GF-D8 (cell line): ENCODE measurements around the gene OXSR1.
"Not testable (repeated sequence)": the region's sequence is repeated elsewhere in the genome, so short reads cannot be mapped to it uniquely, and the experiment has no call there.

ENCODE experiments used
- DNase-seq: peaks from one replicate; lab custom pipeline; 2025; lab: John Stamatoyannopoulos, UW

OXSR1 gene

DNA sequence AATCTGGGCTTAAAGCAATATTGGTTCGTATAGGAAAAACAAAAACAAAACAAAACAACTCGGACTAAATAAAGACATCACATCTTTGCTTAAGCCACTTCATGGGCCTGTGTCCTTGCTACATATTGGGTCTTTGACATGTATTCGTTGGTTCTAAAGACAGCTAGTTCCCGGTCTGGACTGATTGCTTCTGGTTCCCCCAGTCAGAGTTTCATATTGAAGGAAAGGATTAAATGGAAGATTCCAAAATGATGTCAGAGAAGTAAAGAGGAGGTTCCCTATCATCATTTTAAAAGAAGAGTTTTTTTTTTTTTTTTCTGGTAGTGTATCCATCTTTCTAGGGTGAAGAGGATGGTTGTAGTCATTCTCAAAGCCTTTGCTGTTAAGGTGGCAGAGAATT is 2.3 kb downstream of the OXSR1 start:
- DNase-seq: no peak

DNA sequence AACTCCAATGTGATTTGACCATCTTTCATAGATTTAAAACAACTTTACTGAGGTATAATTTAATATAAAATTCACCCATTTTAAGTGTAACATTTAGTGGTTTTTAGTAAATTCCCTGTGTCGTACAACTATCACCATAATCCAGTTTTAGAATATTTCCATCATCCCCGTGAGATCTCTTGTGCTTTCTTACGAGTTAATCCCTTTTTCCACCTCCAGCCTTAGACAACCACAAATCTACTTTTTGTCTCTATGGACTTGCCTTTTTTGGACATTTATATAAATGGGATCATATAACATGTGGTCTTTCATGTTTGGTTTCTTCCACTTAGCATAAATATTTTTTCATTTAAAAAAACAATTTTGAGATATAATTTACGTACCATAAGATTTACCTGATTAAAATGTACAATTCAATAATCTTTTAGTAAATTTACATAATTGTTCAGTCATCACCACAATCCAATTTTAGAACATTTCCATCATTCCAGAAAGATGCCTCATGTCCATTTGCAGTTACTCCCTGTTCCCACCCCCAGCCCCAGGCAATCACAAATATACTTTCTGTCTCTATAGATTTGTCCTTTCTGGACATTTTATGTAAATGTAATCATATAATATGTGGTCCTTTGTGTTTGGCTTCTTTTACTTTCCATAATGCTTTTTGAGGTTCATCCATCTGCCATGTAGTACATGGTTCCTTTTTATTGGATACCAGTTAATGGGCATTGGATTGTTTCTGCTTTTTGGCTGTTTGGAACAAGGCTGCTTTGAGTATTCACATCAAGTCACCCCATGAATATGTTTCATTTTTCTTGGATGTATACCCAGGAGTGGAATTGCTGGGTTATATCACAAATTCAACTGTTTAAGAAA is 3.1 kb downstream of the OXSR1 start:
- DNase-seq: no peak

DNA sequence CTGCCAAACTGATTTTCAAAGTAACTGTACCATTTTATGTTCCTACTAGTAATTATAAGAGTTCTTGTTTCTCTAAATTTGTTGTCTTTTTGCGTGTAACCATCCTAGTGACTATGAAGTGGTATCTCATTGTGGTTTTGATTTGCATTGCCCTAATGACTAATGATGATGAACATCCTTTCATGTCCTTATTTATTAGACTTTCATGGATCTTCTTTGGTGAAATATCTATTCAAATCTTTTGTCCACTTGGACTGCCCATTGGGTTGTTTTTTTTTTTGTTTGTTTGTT is 3.6 kb downstream of the OXSR1 start:
- DNase-seq: no peak

DNA sequence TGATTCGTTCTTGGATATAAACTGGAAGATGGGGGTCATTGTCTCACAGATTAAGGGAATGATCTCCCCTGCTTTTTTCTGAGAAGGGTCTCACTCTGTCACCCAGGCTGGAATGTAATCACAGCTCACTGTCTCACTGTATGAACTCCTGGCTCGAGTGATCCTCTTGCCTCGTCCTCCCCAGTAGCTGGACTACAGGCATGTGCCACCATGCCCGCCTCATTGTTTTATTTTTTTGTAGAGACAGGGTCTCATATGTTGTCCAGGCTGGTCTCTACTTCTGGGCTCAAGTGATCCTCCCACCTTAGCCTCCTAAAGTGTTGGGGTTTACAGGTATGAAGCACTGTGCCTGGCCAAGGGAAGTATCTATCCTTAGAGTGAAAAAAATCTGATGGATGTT is 5.4 kb downstream of the OXSR1 start:
- DNase-seq: no peak

DNA sequence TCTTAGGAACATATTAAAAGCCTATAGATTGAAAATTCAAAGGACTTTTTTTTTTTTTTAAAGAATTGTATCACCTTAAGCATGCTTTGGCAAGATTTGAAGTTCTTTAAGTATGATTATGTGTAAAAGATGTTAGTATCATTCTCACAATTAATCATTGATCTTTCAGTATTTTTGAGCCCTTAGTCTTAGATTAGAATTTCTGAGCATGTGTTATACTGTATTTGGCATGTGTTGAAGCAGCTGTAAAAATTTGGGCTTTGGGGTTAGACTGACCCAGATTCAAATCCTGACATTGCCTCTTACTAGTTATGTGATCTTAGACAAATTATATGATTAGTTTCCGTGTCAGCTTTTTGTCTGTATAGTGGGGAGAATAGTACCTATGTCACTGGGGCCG is 6.3 kb downstream of the OXSR1 start:
- no peak for DNase-seq

DNA sequence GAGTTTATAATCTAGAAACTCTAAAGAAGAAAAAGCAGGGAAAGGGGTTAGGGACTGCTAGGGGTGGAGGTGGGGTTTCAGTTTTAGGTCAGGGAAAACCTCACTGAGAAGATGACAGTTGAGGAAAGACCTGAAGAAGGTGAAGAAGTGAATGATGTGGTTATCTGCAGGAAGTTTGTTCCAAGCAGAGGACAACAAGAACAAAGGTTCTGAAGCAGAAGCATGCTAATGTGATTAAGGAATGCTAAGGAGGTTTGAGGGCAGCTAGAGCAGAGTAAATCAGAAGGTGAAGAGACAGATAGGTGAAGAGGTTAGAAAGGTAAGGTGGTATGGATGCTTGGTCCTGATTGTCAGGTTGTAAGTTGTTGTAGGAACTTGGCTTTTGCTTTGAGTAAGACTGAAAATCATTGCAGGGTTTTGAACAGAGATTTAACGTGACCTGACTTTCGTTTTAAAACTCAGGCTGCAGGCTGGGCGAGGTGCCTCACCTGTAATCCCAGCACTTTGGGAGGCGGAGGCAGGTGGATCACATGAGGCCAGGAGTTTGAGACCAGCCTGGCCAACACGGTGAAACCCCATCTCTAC is 8.6 kb downstream of the OXSR1 start:
- no peak for DNase-seq

DNA sequence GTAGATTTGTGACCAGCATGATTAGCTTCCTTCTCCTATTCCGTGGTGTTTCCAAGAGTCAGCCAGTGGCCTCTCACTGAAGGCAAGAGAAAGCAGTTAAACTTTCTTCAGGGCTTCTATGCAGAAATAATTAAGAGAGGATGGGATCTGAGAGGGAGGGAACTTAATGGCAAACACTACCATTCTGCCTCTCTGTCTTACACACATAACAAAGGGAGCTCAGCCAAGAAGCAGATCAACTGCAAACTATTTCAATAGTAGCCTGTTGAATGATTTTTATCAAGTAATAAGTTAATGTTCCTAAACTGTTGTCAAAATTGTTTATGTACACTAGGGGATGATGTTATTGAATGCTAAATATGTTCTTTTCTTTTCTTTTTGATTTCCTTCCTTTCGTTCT is 11.8 kb downstream of the OXSR1 start:
- DNase-seq: no peak

DNA sequence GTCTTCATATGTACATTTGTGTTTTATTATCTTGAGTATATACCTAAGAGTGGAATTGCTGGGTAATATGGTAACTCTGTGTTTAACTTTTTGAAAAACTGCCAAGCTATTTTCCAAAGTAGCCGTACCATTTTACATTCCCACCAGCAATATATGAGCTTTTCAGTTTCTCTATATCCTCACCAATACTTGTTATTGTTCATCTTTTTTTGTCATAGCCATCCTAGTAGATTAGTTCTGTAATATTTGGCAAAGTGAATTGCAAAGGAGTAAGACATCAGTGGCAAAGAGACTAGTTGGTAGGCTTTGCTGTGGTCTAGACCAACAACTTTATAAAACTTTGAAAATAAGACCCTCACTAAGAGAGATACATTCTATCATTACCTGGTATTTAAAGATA is 21.4 kb downstream of the OXSR1 start:
- no peak for DNase-seq

DNA sequence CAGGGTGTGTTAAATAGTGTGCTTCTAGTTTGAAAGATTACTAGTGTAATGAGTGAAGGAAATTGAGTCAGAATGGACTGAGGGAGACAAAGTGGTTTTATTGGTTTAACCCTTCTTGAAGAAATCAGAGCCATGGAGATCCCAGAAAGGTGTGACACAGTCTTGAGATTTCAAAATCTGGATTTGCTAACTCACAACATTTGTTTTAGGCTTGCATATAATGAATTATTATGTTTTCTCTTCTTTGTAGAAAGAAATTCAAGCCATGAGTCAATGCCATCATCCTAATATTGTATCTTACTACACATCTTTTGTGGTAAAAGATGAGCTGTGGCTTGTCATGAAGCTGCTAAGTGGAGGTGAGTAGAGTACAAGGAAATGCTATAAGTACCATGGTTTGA is 25.1 kb downstream of the OXSR1 start:
- no peak for DNase-seq

DNA sequence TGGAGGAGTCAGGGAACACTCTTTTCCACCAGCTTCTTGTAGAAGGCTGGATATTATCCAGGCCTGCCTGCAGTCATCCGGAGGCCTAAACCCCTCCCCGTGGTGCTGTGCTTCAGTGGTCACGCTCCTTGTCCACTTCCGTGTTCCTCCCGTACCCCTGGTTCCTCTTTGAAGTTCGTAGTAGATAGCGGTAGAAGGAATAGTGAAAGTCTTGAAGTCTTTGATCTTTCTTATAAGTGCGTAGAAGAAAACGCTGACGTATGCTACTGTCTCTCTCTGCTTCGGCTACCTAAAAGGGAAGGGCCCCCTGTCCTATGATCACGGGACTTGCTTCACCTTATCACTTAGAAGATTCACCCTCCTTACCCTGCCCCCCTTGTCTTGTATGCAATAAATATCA is 37.6 kb downstream of the OXSR1 start:
- DNase-seq: not testable (repeated sequence)

DNA sequence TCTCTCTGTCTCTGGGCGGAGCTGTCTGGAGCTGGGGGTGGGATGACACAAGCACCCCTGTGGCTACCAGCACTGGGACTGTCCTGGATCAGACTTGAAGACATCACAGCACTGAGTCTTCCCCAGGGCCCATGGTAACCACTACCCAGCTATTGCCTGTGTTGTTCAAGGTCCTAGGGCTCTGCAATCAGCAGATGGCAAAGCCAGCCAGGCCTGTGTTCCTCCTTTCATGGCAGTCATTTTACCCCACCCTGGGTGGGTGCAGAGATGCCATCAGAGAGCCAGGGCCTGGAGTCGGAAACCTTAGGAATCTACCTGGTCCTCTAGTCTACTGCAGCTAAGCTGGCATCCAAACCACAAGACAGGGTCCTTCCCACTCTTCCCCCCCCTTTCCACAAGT is 38.4 kb downstream of the OXSR1 start:
- no peak for DNase-seq

DNA sequence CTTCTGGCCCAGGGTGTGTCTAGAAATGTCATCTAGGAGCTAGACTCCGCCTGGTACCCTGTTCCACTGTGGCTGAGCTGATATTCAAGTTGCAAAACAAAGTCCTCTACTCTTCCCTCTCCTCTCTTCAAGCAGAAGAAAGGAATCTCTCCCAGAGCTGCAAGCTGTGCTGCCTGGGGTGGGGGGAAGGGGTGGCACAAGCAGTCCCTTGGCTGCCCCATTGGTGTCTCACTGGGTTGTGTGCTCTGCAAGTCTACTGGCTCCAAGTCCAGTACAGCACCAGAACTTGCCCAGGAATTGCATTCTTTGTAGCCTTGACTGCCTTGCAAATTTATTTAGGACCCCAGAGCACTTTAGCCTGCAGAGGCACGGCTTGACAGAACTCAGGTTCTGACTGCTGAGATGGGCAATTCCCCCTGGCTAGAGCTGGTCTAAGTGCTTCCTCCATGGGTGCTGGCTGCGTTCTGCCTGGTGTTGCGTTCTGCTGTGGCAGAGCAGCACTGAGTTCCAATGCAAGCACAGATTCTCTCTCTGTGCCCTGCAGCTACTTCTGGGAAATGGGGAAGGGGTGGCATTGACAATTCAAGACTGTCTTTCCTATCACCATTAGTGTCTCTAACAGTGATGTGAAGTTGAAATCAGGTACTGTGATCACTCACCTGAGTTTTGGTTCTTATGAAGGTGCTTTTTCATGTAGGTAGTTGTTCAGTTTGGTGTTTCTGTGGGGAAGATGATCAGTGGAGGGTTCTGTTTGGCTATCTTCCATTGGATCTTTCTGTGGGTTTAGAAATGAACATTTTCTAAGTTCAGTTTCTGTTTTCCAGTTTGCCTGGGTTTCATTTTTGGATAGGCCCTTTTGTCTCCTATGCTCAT is 39.5 kb downstream of the OXSR1 start:
- DNase-seq: no peak

DNA sequence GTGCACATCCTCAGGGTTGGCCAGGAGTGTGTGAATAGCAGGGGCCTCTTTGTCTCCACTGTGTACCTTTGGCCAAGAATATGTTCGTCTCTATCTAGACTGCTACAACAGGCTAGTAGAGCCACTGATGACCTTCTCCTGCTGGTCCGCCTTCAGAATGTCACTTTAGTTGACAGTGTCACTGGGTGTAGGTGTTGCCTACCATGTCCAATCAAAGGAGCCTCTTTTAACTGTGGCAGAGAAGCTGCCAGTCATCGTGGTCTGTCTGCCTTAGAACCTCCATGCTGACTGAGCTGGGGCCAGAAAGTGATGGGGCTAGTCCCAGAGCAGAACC is 40.1 kb downstream of the OXSR1 start:
- DNase-seq: no peak

DNA sequence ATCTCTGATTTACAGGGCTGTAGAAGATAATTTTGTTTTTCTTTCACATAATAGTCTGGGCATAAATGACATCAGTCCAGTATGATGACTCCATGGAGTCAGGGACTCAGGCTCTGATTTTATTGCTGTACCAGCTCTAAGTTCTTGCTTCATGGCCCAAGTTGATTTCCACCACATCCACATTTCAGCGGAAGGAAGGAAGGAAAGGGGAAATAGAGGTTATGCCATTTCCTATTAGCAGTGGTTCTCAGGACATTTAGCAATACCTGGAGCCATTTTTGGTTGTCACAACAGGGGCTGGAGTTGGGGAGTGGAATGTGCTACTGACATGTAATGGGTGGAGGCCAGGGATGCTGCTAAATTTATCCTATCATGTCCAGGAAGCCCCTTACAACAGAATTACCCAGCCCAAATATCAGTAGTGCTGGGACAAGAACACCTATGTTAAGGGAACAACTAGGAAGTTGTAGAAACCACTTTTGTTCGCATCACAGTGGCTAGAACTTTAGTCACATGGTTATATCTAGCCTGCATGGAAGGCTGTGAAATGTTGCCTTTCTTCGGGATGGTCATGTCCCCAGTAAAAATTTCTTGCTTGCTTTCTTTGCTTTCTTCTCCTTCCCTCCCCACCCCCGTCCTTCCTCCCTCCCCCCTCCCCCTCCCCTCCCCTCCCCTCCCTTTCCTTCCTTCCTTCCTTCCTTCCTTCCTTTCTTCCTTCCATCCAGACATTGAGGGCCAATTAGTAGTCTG is 42.1 kb downstream of the OXSR1 start:
- no peak for DNase-seq

DNA sequence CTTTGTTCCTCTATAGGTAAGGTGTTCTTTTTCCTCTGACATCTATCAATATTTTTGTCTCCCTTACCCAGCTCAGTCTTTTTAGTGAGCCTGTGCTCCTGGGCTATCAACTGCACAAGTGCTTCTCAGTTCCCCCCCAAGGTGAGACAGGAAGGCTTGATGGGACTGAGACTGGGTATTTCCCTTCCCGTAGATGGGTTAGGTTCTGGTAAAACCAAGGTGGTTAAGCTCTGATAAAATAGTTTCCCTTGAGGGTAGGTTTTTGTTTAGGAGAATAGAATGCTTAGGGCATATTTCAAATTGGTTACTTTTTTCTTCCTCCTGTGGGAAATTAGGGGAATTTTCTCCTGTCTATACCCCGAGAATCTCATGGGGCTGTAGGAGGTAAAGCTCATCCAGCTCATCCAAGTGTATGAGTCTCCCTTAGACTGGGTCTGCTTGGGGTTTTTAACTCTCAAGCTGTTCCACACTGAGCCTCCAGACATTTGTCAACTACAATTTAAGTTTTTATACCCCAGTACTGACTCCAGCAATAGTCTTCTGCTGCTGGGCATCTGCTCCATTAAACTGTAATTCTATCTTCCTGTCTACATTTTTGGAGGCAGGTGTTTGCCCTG is 44.9 kb downstream of the OXSR1 start:
- no peak for DNase-seq

DNA sequence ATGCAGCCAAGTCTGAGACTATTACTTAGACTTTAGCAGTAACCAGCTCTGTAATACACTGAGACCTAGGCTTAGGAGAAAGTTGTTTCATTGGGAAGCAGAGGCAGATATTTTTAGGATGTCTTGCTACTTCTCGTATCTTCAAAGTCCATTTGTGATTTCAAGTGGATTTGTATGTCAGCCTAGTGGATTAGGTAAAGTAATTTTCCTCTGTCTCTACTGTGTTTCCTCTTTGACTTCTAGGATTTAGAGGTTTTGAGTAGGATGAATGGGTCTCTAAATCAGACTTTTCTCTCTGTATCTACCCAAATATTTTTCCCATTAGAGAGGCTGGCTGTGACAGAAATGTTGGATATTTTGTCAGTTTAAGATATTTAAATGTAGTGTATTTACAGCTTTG is 46.8 kb downstream of the OXSR1 start:
- DNase-seq: no peak

DNA sequence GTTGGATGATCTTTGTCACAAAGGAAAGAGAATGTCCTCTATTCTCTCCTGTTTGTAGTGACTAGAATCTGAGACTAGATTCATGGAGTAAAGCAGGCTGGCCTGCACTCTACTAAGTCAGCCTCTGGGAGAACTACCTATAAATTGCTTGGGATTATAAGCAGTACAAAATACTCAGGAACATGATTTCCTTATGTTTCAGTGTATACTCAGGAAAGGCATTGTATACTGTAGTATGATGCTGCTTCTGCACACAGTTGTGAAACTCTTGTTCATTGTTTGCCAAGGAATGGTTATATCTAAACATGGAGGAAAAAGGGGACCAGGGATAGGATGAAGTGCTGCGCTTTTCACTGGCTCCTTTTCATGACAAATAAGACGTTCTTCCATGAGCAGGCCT is 49.2 kb downstream of the OXSR1 start:
- DNase-seq: no peak

DNA sequence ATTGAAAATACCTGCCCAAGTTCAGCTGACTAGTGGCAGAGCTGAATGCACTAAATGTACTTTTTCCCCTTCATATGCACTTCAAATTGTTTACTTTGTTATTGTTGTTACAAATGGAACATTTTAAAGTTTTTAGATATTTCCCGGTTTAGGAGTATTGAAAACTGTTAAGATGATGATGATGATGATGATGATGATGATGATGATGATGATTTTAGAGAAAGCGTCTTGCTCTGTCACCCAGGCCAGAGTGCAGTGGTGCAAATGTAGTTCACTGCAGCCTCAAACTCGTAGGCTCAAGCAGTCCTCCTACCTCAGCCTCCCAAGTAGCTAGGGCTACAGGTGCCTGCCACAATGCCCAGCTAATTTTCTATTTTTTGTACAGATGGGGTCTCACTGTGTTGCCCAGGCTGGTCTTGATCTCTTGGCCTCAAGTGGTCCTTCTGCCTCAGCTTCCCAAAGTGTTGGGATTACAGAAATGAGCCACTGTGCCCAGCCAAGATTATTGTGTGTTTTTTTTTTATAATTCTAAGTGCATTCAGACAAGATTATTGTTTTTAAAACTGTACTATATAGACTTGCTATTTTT is 54.4 kb downstream of the OXSR1 start:
- no peak for DNase-seq

DNA sequence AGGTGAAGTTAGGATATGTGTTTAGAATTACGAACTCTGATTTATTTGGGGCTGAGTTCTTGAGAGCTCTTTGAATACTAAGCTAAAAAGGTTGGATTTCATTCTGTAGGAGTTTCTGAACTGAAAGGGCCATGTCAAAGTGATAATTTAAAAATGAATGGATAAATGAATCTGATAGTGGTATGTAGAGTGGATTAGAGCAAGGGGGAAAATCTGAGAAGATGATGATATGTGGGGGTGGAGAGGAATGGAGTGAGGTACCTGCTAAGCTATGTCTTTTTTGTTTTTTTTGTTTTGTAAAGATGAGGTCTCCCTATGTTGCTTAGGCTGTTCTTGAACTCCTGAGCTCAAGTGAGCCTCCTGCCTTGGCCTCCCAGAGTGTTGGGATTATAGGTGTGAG is 55.7 kb downstream of the OXSR1 start:
- DNase-seq: no peak

DNA sequence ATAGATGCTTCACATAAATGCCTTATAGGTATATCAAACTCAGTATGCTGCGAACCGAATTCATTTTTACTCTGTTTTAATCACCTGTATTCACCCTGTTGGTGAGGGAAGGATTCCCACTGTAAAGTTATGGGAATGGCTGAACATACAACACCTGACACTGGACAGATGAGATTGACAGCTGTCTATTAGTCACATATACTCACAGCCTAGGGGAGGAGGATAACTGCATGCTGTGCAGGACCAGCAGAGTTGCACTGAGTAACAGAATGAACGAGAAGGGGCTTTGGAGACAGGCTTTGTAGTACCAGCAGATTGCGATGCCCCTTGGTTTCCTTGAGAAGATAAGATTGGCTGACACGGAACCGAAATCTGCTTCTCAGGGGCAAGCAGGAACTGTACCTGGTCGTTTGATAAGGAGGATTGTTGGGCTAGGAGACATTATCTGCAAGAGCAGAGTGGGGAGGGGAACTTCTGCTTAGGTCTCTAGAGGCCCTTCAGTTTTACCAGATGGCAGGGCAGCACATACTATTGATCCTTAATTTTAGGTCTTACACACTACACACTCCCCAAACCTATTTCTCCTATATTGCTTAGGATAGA is 56.8 kb downstream of the OXSR1 start:
- no peak for DNase-seq

DNA sequence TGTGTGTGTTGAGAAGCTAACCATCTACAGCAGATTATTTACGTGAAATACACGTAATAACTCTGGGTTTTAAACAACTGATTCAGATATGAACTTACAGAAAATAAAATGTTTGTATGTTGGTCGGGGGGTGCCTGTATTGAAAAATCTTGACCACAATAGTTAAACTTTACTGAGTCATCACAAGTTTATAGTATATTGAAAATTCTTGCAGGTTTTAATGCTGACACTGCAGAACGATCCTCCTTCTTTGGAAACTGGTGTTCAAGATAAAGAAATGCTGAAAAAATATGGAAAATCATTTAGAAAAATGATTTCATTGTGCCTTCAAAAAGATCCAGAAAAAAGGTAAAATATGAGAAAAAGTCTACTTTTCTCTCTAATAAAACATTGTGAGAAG is 59.0 kb downstream of the OXSR1 start:
- no peak for DNase-seq
